Fibroblast of the conjunctiva (primary cell): Measurements from ENCODE around the gene CLINT1.

Experiments used
- DNase-seq: peaks from one replicate; pipeline ENCODE4 v3.0.0-alpha.2; 2010; ENCODE audit warnings: low read depth

Gene CLINT1

DNA sequence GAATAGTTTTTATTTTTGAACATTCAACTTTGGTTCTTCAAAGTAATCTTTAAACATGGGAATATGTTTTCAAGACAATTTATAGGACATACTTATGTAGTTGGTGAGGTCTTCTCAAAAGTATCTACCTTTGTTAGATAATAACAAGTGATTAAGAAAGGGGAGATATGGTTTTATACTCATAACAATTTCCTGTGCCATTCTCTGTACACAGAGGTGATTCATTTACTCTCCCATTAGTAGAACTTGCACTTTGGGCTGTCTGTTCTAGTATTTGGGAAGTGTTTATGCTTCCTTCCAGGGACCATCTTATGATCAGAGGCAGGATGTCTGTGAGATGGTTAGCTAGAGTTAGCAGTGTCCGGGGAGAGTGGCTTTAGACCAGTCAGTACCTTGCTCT lies 100.2 kb downstream of the CLINT1 start:
- no peak for DNase-seq

DNA sequence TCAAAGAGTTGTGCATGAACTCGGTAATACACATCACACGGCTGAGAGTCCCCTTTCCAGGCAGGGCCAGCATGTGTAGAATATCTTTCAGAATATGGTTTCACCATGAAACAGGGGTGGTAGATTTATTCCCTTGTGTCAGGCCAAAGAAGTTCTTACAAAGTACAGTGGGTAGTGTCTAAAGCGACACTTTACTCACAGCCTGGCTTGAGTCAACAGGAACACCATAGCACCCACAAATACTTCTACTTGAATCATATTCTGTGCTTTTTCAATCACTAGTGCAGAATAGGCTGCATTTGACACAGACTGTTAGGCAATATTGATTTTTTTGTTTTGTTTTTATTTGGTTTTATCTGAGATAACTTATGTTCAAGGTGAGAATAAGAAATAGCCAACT lies 102.8 kb downstream of the CLINT1 start:
- no peak for DNase-seq

DNA sequence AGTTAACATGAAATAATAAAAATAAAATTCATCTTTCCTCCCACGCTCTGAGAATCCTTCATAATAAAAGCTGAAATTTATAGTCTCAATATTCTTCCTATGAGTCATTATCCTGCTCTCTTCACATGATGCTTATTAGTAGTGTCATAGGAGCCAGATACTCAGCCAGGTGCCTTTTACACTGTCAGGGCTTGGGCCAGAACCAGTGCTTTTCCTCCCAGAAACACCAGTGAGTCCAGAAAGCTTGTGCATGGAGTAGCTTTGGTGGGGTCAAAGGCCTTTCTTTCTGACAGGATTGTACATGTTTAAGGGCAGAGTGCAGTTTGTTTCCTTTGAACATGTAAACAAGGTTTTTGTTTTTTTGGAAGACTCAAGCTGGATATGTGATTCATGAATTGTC lies 108.6 kb downstream of the CLINT1 start:
- no peak for DNase-seq

DNA sequence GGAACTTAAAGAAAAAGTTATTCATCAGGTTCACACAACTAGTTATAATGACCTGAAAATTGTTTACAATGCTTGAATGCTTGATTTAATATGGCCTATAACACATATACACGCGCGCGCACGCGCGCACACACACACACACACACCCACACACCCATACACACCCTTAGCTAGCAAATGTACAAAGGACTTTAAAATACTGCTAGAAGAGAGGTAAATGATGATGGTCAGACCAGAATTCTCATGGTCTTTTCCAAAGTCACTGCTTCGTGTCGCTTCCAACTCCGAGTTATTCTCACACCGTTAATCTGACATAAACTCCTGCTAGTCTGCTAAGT lies 109.5 kb downstream of the CLINT1 start:
- DNase-seq = no peak

DNA sequence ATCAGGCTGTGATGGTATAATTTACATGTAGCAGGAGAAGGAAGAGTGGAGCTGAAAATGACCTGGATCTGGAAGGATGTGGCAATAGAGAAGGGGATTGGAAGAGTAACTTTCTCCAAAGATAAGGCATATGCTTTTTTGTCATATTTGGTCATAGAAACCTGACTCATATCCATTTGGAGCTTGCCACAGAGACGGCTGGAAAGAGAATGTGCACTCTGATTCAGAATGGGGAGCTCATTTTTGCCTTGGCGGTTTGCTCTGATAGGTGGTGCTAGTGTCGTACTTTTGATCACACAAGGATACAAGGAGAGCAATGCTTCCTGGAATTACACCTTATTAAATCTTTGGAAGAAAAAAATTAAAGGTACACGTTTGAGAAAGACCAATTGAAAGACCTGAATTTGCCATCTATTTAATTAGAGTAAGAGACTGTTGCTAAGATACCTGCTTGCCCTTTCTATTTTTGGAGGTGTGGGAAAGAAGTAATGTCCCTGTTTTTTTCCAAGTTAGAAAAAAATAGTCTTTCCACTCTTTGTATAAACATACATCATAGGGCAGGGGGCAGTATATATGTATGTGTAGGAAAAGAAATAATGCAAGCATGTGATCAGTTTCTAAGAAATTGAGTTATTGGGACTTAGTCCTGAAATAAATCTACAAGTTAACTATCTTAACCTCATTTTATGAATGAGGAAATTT lies 110.0 kb downstream of the CLINT1 start:
- DNase-seq = no peak

DNA sequence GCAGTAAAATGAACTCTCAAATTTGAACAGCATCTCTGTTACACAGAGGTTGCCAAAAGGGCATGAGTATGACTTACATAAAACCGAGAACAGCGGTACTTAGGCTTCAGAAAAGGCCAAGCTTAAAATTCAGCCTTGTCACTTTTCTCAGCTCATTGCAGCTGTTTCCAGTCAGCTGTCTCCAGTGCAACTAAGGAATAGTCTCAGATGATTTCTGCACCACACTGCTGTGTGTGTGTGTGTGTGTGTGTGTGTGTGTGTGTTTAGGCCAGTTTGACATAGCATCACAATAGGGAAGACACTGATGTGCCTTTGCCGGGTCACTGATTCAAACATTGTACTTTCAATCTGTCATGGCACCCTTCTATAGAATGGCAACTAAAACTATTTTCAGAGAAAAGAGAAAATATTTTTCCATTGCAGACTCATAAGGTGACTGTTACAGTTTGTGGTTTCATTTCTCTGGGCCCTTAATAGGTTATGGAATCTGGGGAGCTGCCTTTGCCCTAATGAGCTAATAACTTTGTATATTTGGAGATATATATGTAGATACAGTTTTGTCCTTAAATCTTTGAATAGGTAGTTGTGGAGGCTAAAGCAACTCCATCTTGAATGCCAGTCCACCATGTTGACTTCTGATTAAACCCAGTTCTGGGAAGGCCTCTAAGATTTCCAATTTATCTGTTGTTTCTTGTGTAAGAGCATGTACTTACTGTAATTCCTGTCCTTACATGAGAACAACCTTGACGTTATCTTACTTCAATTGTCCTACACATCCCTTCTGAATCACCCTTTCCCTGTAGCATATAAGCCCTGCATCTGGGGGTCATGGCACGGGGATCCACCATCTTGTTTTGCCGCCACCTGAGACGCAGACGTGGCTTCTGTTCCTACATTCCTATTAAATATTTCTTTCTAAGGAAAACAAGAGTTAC lies 110.9 kb downstream of the CLINT1 start:
- no peak for DNase-seq

DNA sequence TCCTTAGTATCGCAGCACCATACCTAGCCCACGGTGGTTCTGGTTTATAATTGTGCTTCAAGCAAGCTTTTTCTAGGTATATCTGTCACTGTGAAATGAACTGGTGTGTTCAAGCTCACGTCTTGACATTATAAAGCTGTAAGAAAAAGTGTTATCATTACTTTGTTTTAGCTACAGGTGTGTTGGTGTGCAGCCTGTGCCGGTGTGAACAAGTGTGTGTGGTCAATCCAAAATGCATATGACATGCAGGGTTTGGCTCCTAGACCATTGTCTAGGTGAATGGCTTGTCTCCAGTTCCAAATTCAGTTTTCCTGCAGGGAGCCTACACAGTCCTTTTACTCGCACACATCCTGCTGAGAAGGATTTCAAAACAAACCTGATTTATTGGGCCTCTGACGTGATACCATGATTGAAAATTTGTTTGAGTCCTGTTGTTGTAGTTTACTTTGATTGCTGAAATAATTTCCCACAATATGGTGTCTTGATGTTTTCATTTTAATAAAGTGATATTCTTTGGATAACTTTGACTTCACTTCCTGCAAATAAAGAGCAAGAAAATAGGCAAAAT lies 111.7 kb downstream of the CLINT1 start:
- no peak for DNase-seq

DNA sequence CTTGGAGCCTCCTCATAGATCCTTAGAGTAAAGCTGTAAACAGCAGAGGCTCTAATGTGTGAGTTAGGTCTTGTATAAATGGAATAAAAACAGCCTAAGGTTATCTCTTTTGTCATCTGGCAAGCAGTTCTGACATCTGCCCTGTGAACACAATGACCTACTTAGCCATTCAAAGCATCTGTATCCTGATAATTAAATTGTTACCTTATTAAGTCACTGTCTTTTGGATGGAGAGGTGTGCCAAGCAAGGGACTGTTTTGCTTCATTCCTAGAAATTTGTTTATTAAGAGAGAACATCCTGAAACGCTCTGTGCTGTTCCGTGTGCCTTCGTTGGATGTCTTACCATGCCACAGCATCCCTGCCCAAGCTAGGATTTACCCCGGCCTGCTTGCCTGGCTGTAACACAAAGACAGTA lies 113.9 kb downstream of the CLINT1 start:
- DNase-seq = no peak

DNA sequence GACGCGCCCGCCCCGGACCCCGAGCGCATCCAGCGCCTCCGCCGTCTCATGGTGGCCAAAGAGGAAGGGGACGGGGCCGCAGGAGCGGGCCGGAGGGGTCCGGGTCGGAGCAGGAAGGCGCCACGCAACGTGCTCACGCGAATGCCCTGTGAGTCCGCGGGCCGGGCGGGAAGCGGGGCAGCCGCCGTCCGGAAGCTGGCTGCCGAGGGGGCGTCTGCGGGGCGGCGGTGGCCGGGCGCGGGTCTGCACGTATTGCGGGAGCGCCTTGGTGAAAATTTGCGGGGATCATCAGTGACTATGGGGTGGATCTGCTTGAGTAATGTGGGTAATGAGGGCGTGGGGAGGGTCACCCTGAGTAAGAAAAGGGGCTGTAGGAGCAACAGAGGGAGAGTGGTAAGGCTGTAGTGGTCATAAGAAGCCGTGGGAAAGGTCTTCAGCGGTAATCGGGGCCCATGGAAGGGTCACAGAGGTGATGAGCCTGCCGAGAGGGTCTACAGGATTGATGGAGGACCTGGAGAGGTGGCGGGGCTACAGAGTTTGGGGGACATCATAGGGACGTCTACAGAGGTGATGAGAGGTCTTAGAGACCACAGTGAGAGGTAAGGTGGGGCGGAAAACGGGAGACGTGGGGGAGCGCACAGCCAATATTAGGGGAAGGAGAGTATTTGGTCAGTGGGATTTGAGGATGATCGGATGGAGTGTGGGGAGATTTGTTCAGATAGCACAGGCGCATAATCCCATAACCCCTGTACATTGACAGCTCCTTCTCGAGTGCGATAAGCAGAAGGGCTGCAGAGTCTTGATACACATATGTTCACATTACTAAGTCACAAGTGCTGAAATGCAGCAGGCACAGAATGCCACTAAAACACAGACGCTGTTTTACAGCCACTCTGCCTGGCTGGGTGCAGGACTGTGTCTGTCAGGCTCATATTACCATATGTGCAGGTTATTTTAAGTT lies 114.6 kb downstream of the CLINT1 start:
- no peak for DNase-seq

DNA sequence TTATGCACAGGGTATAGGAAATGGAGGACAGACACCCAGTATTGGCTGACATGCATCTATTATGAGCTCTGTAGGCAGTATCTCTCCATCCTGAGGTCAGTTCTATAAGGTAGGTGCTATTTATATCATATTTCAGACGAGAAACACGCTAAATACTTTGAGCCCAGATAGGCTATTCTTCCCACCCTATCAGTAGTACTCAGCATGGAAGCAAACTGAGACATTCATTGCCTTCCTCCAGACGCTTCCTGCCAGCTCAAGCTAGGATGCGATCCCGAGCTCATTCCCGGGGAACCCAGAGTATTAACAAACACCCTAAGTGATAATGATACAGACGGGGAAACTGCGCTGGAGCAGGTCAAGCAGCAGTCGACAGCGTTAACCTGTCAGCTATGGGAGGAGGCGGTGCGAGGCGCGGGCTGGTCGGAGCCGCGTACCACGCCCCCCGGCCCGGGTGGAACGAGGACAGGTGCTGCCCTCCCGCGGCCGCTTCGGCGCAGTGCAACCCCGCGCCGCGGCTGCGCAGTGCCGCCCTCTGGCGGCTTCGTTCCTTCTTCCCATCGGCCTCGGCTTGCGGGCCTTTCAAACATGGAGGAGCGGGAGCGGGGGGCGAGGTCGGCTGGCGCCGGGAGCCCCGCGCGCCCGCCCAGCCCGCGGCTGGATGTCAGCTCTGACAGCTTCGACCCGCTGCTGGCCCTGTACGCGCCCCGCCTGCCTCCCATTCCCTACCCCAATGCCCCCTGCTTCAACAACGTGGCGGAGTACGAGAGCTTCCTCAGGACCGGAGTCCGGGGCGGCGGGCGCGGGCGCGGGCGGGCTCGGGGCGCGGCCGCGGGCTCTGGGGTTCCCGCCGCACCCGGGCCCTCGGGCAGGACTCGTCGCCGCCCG lies 115.5 kb downstream of the CLINT1 start, which contains the start of gene LSM11:
LSM11 (plus strand) TSS at position 550 of the 888 bp plus-strand sequence; CDS start at position 589, 39 bp downstream.
- DNase-seq = peak; percentile 61

DNA sequence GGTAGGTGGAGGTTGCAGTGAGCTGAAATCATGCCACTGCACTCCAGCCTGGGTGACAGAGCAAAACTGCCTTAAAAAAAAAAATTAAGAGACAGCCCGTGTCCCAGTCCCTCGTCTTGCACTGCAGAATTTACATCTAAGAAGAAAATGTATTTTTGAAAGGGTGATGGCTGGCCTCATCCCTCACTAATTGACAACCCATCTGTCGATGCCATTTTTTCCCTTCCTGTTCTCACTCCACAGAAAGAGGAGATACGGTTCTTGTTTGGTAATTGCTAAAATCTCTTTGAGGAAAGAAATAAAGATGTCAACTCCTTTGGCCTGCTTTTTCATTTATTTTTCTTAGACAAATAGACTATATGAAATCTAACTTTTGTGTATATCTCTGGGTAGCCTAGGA lies 117.8 kb downstream of the CLINT1 start:
- DNase-seq = no peak

DNA sequence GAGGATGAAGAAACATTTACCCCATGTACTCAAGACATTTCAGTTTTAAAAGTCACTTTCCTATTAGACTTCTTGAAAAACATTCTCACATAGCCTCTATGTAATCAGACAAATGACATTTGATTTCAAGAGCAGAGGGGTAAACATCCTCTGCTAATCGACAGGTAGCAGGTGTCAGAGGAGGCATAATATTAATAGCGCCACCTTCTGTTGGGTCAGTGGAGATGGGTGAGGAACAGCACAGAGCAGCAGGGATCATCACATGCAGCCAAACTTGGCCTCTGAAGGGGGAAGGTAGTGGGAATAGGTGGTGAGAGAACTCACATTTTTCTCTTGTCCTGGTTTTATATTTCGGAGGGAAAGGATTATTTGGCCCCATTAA lies 118.7 kb downstream of the CLINT1 start:
- no peak for DNase-seq

DNA sequence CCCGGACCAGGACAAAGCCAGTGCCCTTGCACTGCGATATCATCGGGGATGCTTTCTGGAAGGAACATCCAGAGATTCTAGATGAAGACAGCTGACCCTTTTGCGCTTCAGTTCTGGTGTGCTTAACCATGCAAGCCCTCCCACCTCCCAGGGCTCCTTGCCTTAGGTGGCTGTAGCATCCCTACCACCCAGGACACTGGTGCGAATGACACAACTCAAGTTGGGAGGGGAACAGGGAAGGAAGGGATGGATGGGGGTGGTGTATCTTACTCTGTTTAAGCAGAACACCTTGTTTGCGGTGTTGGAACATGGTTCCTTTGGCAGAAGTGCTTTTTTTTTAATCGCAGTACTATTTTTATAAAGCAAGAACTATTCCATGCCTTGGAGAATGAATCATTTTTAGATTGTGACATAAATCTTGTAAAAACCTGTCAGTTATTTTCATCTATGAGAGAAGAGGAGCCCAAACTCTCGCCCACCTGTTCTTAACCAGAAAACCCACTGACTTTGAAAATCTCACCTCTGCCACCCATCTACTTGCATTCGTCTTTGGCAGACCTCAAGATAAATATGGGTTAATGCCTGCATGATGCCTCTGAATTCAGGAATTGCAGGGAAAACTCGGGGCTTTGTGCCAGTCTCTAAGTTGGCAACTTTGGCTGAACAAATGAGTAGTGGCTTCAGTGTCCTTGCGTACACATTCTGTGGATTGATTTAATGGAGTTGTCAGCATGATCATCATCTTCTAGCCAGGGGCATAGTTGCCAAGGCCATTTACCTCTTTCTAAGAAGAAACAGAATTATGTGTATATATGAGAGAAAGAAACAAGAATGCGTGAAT lies 119.3 kb downstream of the CLINT1 start:
- DNase-seq = no peak

DNA sequence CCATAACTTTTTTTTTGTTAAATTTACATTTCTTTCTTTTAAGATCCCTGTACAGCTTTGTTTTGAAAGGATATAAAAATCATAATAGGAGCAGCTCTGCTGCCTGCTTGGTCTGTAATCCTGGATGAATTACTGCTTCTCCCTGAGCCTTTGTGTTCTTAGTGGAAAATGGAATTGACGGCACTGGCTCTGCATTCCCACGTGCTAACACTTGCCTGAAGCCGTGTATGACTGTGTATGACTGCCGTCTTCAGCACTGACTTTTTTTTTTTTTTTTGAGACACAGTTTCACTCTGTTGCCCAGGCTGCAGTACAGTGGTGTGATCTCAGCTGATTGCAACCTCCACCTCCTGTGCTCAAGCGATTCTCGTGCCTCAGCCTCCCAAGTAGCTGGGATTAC lies 123.0 kb downstream of the CLINT1 start:
- no peak for DNase-seq
